ENCODE results near the gene BCAM.
A peak's percentile ranks its signal among the peaks of the same experiment; 100 is the strongest.
"Not testable (repeated sequence)": the region's sequence is repeated elsewhere in the genome, so short reads cannot be mapped to it uniquely, and the experiment has no call there.

Gene BCAM, protein sequence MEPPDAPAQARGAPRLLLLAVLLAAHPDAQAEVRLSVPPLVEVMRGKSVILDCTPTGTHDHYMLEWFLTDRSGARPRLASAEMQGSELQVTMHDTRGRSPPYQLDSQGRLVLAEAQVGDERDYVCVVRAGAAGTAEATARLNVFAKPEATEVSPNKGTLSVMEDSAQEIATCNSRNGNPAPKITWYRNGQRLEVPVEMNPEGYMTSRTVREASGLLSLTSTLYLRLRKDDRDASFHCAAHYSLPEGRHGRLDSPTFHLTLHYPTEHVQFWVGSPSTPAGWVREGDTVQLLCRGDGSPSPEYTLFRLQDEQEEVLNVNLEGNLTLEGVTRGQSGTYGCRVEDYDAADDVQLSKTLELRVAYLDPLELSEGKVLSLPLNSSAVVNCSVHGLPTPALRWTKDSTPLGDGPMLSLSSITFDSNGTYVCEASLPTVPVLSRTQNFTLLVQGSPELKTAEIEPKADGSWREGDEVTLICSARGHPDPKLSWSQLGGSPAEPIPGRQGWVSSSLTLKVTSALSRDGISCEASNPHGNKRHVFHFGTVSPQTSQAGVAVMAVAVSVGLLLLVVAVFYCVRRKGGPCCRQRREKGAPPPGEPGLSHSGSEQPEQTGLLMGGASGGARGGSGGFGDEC

GRCh38 chr19:44808463-44809371 is at the start of gene BCAM:
BCAM (plus strand) TSS chr19:44809103; CDS start chr19:44809125, 22 bp downstream.
- DNase-seq (ENCODE audit: low read depth), result peak; percentile 27

DNA sequence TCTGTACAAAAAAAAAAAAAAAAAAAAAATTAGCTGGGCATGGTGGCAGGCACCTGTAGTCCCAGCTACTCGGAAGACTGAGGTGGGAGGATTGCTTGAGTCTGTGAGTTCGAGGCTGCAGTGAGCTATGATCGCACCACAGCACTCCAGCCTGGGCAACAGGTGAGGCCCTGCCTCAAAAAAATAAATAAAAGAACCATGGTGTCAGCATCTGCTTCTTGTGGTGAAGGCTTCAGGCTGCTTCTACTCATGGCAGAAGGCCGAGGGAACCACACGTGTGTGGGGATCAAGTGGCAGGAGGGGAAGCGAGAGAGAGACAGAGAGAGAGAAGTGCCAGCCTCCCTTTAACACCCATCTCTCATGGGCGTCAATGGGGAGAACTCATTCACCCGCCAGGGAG is 46.9 kb upstream of the BCAM start:
- DNase-seq (ENCODE audit: low read depth), result no peak

GRCh38 chr19:44765033-44765948 is 43.6 kb upstream of the BCAM start:
- no peak for DNase-seq (ENCODE audit: low read depth)

GRCh38 chr19:44765949-44766335 is 43.0 kb upstream of the BCAM start:
- no peak for DNase-seq (ENCODE audit: low read depth)

GRCh38 chr19:44767295-44768180 is 41.4 kb upstream of the BCAM start:
- DNase-seq (ENCODE audit: low read depth), result no peak

- peak; percentile 69 for DNase-seq (ENCODE audit: low read depth)
Observed at GRCh38 chr19:44770550-44771257, 38.2 kb upstream of the BCAM start.

- not testable (repeated sequence) for DNase-seq (ENCODE audit: low read depth)
Observed at GRCh38 chr19:44772144-44772543, 36.8 kb upstream of the BCAM start.

GRCh38 chr19:44772959-44773358 is 35.9 kb upstream of the BCAM start:
- DNase-seq (ENCODE audit: low read depth), result no peak

DNA sequence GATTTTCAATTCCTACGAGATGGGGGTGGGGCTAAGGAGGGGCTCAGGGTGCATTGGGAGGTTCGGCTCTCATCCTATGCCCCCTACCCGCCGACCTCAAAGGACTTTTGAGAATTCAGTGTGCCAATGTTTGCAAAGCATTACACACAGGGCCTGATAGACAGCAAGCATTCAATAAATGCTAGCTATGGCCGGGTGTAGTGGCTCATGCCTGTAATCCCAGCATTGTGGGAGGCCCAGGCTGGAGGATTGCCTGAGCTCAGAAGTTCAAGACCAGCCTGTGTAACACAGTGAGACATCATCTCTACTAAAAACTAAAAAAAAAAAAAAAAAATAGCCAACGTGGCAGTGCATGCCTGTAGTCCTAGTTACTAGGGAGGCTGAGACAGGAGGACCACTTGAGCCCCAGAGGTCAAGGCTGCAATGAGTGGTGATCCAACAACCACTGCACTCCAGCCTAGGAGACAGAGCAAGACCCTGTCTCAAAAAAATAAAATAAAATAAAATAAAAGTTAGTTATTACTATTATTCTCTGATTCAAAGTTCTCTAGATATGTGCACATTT is 33.1 kb upstream of the BCAM start:
- DNase-seq (ENCODE audit: low read depth), result no peak

- DNase-seq (ENCODE audit: low read depth), result no peak
Observed at GRCh38 chr19:44776402-44777096, 32.4 kb upstream of the BCAM start.

DNA sequence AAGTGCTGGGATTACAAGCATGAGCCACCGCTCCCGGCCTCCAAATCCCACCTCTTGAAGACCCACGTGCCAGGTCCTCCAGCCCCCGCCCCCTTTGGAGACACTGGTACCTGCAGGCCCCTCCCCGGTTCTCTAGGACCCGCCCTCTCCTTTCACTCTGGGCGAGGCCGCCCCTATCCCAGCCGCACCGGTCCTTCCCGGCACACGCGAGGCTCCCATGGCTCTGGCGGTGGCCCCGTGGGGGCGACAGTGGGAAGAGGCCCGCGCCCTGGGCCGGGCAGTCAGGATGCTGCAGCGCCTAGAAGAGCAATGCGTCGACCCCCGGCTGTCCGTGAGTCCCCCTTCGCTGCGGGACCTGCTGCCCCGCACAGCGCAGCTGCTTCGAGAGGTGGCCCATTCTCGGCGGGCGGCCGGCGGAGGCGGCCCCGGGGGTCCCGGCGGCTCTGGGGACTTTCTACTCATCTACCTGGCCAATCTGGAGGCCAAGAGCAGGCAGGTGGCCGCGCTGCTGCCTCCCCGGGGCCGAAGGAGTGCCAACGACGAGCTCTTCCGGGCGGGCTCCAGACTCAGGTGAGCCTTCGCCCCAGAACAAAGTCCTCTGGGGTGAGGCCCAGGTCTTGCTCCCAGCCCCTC is 31.1 kb upstream of the BCAM start, which contains the start of gene CBLC:
Gene CBLC, plus strand, starts transcription at position 176 of the 633 bp plus-strand sequence. Its CDS starts 42 bp downstream, at position 218.
- DNase-seq (ENCODE audit: low read depth), result no peak

DNA sequence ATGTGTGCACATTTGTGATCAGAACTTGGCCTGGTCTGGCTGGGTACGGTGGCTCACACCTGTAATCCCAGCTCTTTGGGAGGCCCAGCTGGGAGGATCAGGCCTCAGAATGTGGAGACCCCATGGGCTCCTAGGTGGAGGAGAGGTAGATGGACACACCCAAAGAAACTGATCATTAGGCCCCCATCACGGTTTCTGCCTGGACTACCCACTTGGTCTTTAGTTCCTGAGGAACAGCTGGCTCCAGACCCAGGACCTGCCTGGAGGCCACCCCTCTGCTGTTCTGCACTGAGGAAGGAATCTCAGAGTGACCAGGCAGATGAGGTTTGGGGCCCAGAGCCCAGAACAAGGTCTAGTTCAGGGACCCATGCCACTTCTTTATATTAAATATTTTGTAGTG is 29.8 kb upstream of the BCAM start:
- no peak for DNase-seq (ENCODE audit: low read depth)

GRCh38 chr19:44781694-44782093 is 27.2 kb upstream of the BCAM start:
- DNase-seq (ENCODE audit: low read depth), result not testable (repeated sequence)

DNA sequence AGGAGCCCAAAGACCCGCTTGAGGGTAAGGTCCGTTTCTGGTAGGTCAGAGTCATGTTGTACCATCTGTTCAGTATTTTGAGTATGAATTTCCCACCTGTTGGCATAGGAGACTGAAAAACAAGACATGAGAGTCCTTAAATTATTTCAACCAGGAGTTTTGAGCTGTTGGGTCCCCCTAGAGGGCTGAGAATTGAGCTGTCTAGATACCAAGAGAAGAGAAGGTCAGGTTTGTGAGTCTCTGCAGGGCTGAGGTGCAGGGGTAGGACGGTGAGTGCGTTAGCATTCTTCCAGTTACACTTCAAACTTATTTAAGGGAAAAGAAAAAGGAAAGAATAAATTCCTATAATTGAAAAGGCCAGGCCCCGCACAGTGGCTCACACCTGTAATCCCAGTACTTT is 26.2 kb upstream of the BCAM start:
- no peak for DNase-seq (ENCODE audit: low read depth)

- no peak for DNase-seq (ENCODE audit: low read depth)
Observed at GRCh38 chr19:44783545-44783944, 25.4 kb upstream of the BCAM start.

GRCh38 chr19:44785271-44785670 is 23.6 kb upstream of the BCAM start:
- no peak for DNase-seq (ENCODE audit: low read depth)

DNA sequence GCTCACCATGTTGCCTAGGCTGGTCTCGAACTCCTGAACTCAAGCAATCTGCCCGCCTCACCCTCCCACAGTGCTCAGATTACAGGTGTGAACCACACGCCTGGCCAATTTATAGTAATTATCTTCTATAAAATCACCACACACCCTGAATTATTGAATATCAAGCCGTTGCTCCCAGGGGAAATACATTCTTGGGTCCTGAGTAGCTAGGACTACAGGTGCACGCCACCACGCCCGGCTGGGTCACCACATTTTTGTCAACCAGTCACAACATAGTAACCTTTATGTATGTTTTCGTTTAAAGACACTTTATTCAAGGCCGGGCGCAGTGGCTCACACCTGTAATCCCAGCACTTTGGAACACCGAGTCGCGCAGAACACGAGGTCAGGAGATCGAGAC is 22.9 kb upstream of the BCAM start:
- DNase-seq (ENCODE audit: low read depth), result no peak

GRCh38 chr19:44788971-44789370 is 19.9 kb upstream of the BCAM start:
- DNase-seq (ENCODE audit: low read depth), result no peak

All from stromal cell of bone marrow (primary cell).